Measurements from ENCODE around the gene SERPIND1.

DNA sequence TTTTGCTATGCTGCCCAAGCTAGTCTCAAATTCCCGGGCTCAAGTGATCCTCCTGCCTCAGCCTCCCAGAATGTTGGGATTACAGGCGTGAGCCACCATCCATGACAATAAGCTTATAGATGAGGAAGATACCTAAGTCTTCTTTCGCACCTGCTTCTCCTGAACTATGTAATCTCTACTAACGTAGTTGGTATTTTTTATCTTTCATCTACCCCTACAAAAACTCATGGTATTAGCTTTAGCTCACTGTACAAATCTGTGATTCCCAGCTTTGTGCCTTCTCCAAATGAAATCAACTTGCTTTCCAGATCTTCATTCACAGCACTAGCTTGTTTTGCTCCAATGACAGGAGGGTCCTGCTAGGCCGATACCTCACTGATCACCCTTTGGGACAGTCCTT, 48.3 kb downstream of the SERPIND1 start:
- TF ChIP-seq, protein P1, sequence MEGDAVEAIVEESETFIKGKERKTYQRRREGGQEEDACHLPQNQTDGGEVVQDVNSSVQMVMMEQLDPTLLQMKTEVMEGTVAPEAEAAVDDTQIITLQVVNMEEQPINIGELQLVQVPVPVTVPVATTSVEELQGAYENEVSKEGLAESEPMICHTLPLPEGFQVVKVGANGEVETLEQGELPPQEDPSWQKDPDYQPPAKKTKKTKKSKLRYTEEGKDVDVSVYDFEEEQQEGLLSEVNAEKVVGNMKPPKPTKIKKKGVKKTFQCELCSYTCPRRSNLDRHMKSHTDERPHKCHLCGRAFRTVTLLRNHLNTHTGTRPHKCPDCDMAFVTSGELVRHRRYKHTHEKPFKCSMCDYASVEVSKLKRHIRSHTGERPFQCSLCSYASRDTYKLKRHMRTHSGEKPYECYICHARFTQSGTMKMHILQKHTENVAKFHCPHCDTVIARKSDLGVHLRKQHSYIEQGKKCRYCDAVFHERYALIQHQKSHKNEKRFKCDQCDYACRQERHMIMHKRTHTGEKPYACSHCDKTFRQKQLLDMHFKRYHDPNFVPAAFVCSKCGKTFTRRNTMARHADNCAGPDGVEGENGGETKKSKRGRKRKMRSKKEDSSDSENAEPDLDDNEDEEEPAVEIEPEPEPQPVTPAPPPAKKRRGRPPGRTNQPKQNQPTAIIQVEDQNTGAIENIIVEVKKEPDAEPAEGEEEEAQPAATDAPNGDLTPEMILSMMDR (IDR thresholded peaks at IDR 0.05; ENCODE audit: insufficient read depth, low read depth, low read length), result no peak
- TF ChIP-seq EZH2 (IDR thresholded peaks at IDR 0.05; ENCODE audit: insufficient read depth, low read length), result no peak
